ENCODE data around the gene PARD3. TPM values are rescaled to one million over a fixed set of nuclear protein-coding genes. Genes with fewer than 3 reads are reported as not detected.

PARD3 gene
- total RNA-seq, 4 donors from 2014 or later, result 42.6 to 63.6 (median 55.2) TPM

GRCh38 chr10:34168439-34168838, 646.7 kb downstream of the PARD3 start:
- Histone ChIP-seq H3K36me3 (no peaks in the 10 kb centered on the region), H3K27me3 (no peaks in the 10 kb centered on the region), H3K9me3 (no peaks in the 10 kb centered on the region), H3K27ac (no peak overlapping the region), H3K4me1 (peaks cover 0 to 13% (median 5%) of the 10 kb centered on the region in 4 donors), H3K4me3 (no peak overlapping the region)
- DNase-seq (ENCODE audit: low spot score in 2 of 2), result no peak
- TF ChIP-seq CTCF (IDR thresholded peaks at IDR 0.05) (no peak), EP300 (IDR thresholded peaks at IDR 0.05) (no peak), POLR2A (IDR thresholded peaks at IDR 0.05) (no peak)
- 34 to 45% methylated on average over 4 of the region's 4 CpGs for WGBS, 2 donors

- H3K36me3 ChIP-seq, result peaks cover 0 to 5% (median 0%) of the 10 kb centered on the region in 3 donors
- H3K27ac ChIP-seq, result no peak overlapping the region
- DNase-seq (ENCODE audit: low spot score in 2 of 2), result no peak
- 85 to 96% methylated on average over 6 of the region's 6 CpGs for WGBS, 2 donors
- no peaks in the 10 kb centered on the region for H3K9me3 ChIP-seq
- no peaks in the 10 kb centered on the region for H3K27me3 ChIP-seq
- H3K4me1 ChIP-seq, result peaks cover 0 to 13% (median 5%) of the 10 kb centered on the region in 4 donors
- H3K4me3 ChIP-seq, result no peak overlapping the region
- TF ChIP-seq EP300 (IDR thresholded peaks at IDR 0.05) (no peak), CTCF (IDR thresholded peaks at IDR 0.05) (no peak), POLR2A (IDR thresholded peaks at IDR 0.05) (no peak)
Observed at GRCh38 chr10:34166823-34167222, 648.3 kb downstream of the PARD3 start.

- Histone ChIP-seq H3K27me3 (no peaks in the 10 kb centered on the region), H3K4me1 (peaks cover 0 to 13% (median 5%) of the 10 kb centered on the region in 4 donors), H3K36me3 (peaks cover 0 to 5% (median 0%) of the 10 kb centered on the region in 3 donors), H3K9me3 (no peaks in the 10 kb centered on the region), H3K27ac (no peak overlapping the region), H3K4me3 (no peak overlapping the region)
- no peak for TF ChIP-seq EP300 (IDR thresholded peaks at IDR 0.05)
- no peak for TF ChIP-seq POLR2A (IDR thresholded peaks at IDR 0.05)
- no peak for TF ChIP-seq CTCF (IDR thresholded peaks at IDR 0.05)
- DNase-seq (ENCODE audit: low spot score in 2 of 2), result no peak
- WGBS, 2 donors, result 88 to 98% methylated on average over 5 of the region's 5 CpGs
Observed at GRCh38 chr10:34166354-34166753, 648.7 kb downstream of the PARD3 start.

- no peak for TF ChIP-seq EP300 (IDR thresholded peaks at IDR 0.05)
- no peak for TF ChIP-seq POLR2A (IDR thresholded peaks at IDR 0.05)
- no peak for TF ChIP-seq CTCF (IDR thresholded peaks at IDR 0.05)
- Histone ChIP-seq H3K4me1 (peaks cover 0 to 10% (median 5%) of the 10 kb centered on the region in 4 donors), H3K27ac (no peak overlapping the region), H3K36me3 (peaks cover 0 to 5% (median 0%) of the 10 kb centered on the region in 3 donors), H3K27me3 (no peaks in the 10 kb centered on the region), H3K4me3 (no peak overlapping the region), H3K9me3 (no peaks in the 10 kb centered on the region)
- WGBS, 2 donors, result 92 to 94% methylated on average over 3 of the region's 3 CpGs
- DNase-seq (ENCODE audit: low spot score in 2 of 2), result no peak
Observed at GRCh38 chr10:34164029-34164428, 651.1 kb downstream of the PARD3 start.

GRCh38 chr10:34163075-34163905, 651.8 kb downstream of the PARD3 start:
- WGBS, 2 donors, result 80 to 86% methylated on average over 11 of the region's 11 CpGs
- no peaks in the 10 kb centered on the region for H3K27me3 ChIP-seq
- no peak for DNase-seq (ENCODE audit: low spot score in 2 of 2)
- H3K36me3 ChIP-seq, result peaks cover 0 to 5% (median 0%) of the 10 kb centered on the region in 3 donors
- H3K4me1 ChIP-seq, result peaks cover 0 to 3% (median 1%) of the 10 kb centered on the region in 4 donors
- no peak overlapping the region for H3K27ac ChIP-seq
- no peak for TF ChIP-seq CTCF (IDR thresholded peaks at IDR 0.05)
- no peak for TF ChIP-seq EP300 (IDR thresholded peaks at IDR 0.05)
- no peak for TF ChIP-seq POLR2A (IDR thresholded peaks at IDR 0.05)
- no peaks in the 10 kb centered on the region for H3K9me3 ChIP-seq
- no peak overlapping the region for H3K4me3 ChIP-seq
